ENCODE measurements around the gene TXLNA. TPM values are rescaled to one million over a fixed set of nuclear protein-coding genes. Genes with fewer than 3 reads are reported as not detected.

The TXLNA gene
- total RNA-seq, 3 donors from 2014 or later, result 80.7 to 86.6 (median 86.0) TPM

DNA sequence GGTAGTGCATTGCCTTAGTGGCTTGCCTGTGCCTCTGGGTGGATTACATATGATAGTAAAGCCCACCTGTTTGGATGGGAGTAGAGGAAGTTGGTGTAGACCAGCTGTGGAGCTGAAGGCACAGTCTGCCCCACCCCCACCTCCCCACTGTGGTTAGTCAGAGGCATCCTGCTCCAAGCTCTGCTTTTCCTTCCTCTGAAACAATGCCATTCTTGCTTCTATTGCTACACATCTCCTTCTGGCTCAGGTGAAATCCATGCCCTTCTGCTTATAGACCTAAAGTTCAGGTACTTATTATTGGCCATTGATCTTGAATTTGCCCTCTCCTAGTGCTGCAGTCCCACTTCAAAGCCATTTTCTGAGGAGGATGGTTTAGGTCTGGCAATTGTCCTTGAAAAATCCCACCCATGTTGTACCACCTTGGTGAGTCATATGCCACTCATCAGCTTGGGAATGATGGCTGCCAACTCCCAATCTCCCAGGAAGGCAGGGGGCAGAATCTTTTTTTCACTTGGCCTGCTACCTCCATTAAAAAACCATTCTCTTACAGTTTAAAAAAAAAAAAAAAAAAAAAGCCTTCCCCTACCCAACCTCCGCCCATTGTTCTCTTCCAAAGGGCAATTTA, 6.7 kb upstream of the TXLNA start:
- H3K4me3 Mint-ChIP-seq, result no peak overlapping the region
- H3K9me3 Mint-ChIP-seq, result no peaks in the 10 kb centered on the region
- ATAC-seq (no peak), DNase-seq (no peak)
- peaks cover 31% of the 10 kb centered on the region for H3K36me3 Mint-ChIP-seq (ENCODE audit: insufficient read depth)
- H3K4me1 Mint-ChIP-seq (ENCODE audit: low read depth), result peaks cover 9% of the 10 kb centered on the region
- H3K27me3 Mint-ChIP-seq (ENCODE audit: low read depth), result no peaks in the 10 kb centered on the region

GRCh38 chr1:32178380-32179192, 889 bp upstream of the TXLNA start:
- Mint-ChIP-seq H3K4me1 (ENCODE audit: low read depth) (peaks cover 32% of the 10 kb centered on the region), H3K9me3 (no peaks in the 10 kb centered on the region), H3K36me3 (ENCODE audit: insufficient read depth) (peaks cover 24% of the 10 kb centered on the region), H3K4me3 (peak overlapping the region; percentile 94), H3K27me3 (ENCODE audit: low read depth) (no peaks in the 10 kb centered on the region)
- ATAC-seq (no peak), DNase-seq (no peak)

- Mint-ChIP-seq H3K4me1 (ENCODE audit: low read depth) (peaks cover 35% of the 10 kb centered on the region), H3K27me3 (ENCODE audit: low read depth) (no peaks in the 10 kb centered on the region), H3K36me3 (ENCODE audit: insufficient read depth) (peaks cover 27% of the 10 kb centered on the region), H3K4me3 (peak overlapping the region; percentile 94), H3K9me3 (no peaks in the 10 kb centered on the region)
- no peak for ATAC-seq
- DNase-seq, result no peak
Observed at GRCh38 chr1:32179193-32179442, 357 bp upstream of the TXLNA start.

- Mint-ChIP-seq H3K4me1 (ENCODE audit: low read depth) (peaks cover 46% of the 10 kb centered on the region), H3K36me3 (ENCODE audit: insufficient read depth) (peaks cover 38% of the 10 kb centered on the region), H3K9me3 (no peaks in the 10 kb centered on the region), H3K4me3 (peak overlapping the region; percentile 94), H3K27me3 (ENCODE audit: low read depth) (no peaks in the 10 kb centered on the region)
- peak; percentile 33 to 35 for ATAC-seq
- DNase-seq, result peak; percentile 19
Observed at GRCh38 chr1:32180186-32181060, 948 bp downstream of the TXLNA start.

DNA sequence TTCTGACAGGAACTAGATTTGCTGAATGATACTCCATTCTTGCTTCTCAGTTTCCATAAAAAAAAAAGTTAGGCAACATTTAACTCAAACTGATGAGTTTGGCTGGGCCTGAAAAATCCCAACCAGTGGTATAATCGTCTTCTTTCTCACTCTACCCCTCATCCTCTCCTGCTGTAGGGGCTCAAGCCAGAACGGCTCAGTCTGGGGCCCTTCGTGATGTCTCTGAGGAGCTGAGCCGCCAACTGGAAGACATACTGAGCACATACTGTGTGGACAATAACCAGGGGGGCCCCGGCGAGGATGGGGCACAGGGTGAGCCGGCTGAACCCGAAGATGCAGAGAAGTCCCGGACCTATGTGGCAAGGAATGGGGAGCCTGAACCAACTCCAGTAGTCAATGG, 1.6 kb downstream of the TXLNA start:
- ATAC-seq, result no peak
- Mint-ChIP-seq H3K36me3 (ENCODE audit: insufficient read depth) (peaks cover 40% of the 10 kb centered on the region), H3K9me3 (no peaks in the 10 kb centered on the region), H3K27me3 (ENCODE audit: low read depth) (no peaks in the 10 kb centered on the region), H3K4me3 (peak overlapping the region; percentile 94), H3K4me1 (ENCODE audit: low read depth) (peaks cover 48% of the 10 kb centered on the region)
- no peak for DNase-seq

GRCh38 chr1:32181563-32181962, 2.1 kb downstream of the TXLNA start:
- Mint-ChIP-seq H3K9me3 (no peaks in the 10 kb centered on the region), H3K4me1 (ENCODE audit: low read depth) (peaks cover 53% of the 10 kb centered on the region), H3K4me3 (peak overlapping the region; percentile 94), H3K36me3 (ENCODE audit: insufficient read depth) (peaks cover 45% of the 10 kb centered on the region), H3K27me3 (ENCODE audit: low read depth) (no peaks in the 10 kb centered on the region)
- ATAC-seq (no peak), DNase-seq (no peak)

DNA sequence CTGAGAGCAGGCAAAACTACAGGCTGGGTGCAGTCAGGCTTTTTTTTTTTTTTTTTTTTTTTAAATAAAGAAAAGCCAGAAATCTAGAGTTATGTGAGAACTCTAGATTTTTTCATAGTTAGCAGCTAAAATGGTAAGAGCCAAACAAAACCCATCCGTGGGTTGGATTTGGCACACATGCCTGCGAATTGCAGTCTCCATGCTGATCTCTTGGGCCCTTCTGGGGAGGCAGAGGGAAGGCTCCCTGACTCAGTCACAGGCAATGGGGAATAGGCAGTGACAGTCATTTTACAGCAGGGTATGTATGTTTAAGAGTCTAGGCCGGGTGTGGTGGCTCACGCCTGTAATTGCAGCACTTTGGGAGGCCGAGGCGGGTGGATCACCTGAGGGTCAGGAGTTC, 2.6 kb downstream of the TXLNA start:
- H3K36me3 Mint-ChIP-seq (ENCODE audit: insufficient read depth), result peaks cover 47% of the 10 kb centered on the region
- DNase-seq (no peak), ATAC-seq (no peak)
- peak overlapping the region; percentile 94 for H3K4me3 Mint-ChIP-seq
- peaks cover 54% of the 10 kb centered on the region for H3K4me1 Mint-ChIP-seq (ENCODE audit: low read depth)
- no peaks in the 10 kb centered on the region for H3K27me3 Mint-ChIP-seq (ENCODE audit: low read depth)
- H3K9me3 Mint-ChIP-seq, result no peaks in the 10 kb centered on the region

- ATAC-seq (no peak), DNase-seq (no peak)
- no peaks in the 10 kb centered on the region for H3K27me3 Mint-ChIP-seq (ENCODE audit: low read depth)
- peaks cover 59% of the 10 kb centered on the region for H3K36me3 Mint-ChIP-seq (ENCODE audit: insufficient read depth)
- no peaks in the 10 kb centered on the region for H3K9me3 Mint-ChIP-seq
- peaks cover 46% of the 10 kb centered on the region for H3K4me1 Mint-ChIP-seq (ENCODE audit: low read depth)
- peak overlapping the region; percentile 59 for H3K4me3 Mint-ChIP-seq
Observed at GRCh38 chr1:32184650-32185049, 5.2 kb downstream of the TXLNA start.

- peaks cover 59% of the 10 kb centered on the region for H3K36me3 Mint-ChIP-seq (ENCODE audit: insufficient read depth)
- H3K27me3 Mint-ChIP-seq (ENCODE audit: low read depth), result no peaks in the 10 kb centered on the region
- ATAC-seq (no peak), DNase-seq (no peak)
- H3K4me1 Mint-ChIP-seq (ENCODE audit: low read depth), result peaks cover 36% of the 10 kb centered on the region
- peak overlapping the region; percentile 42 for H3K4me3 Mint-ChIP-seq
- no peaks in the 10 kb centered on the region for H3K9me3 Mint-ChIP-seq
Observed at GRCh38 chr1:32186077-32186476, 6.6 kb downstream of the TXLNA start.

GRCh38 chr1:32186491-32186890, 7.0 kb downstream of the TXLNA start:
- Mint-ChIP-seq H3K36me3 (ENCODE audit: insufficient read depth) (peaks cover 59% of the 10 kb centered on the region), H3K4me3 (peak overlapping the region; percentile 42), H3K4me1 (ENCODE audit: low read depth) (peaks cover 31% of the 10 kb centered on the region), H3K9me3 (no peaks in the 10 kb centered on the region), H3K27me3 (ENCODE audit: low read depth) (no peaks in the 10 kb centered on the region)
- no peak for ATAC-seq
- DNase-seq, result no peak

DNA sequence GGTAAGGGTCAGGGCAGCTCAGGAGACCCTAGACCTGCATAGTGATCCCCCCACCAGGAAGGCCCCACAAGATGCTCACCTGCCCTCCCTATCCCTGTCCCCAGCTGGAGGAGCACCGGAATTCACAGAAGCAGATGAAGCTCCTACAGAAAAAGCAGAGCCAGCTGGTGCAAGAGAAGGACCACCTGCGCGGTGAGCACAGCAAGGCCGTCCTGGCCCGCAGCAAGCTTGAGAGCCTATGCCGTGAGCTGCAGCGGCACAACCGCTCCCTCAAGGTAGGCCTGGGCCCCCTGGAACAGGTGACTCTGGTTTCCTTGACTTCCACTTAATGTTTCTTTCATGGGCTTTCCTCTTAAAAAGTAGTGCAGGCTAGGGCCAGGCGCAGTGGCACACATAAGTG, 8.4 kb downstream of the TXLNA start:
- H3K27me3 Mint-ChIP-seq (ENCODE audit: low read depth), result no peaks in the 10 kb centered on the region
- DNase-seq (no peak), ATAC-seq (no peak)
- no peaks in the 10 kb centered on the region for H3K9me3 Mint-ChIP-seq
- peaks cover 56% of the 10 kb centered on the region for H3K36me3 Mint-ChIP-seq (ENCODE audit: insufficient read depth)
- H3K4me1 Mint-ChIP-seq (ENCODE audit: low read depth), result peaks cover 23% of the 10 kb centered on the region
- no peak overlapping the region for H3K4me3 Mint-ChIP-seq

- Mint-ChIP-seq H3K4me3 (no peak overlapping the region), H3K27me3 (ENCODE audit: low read depth) (no peaks in the 10 kb centered on the region), H3K9me3 (no peaks in the 10 kb centered on the region), H3K4me1 (ENCODE audit: low read depth) (peaks cover 37% of the 10 kb centered on the region), H3K36me3 (ENCODE audit: insufficient read depth) (peaks cover 60% of the 10 kb centered on the region)
- DNase-seq (no peak), ATAC-seq (no peak)
Observed at GRCh38 chr1:32192220-32192948, 12.9 kb downstream of the TXLNA start.

DNA sequence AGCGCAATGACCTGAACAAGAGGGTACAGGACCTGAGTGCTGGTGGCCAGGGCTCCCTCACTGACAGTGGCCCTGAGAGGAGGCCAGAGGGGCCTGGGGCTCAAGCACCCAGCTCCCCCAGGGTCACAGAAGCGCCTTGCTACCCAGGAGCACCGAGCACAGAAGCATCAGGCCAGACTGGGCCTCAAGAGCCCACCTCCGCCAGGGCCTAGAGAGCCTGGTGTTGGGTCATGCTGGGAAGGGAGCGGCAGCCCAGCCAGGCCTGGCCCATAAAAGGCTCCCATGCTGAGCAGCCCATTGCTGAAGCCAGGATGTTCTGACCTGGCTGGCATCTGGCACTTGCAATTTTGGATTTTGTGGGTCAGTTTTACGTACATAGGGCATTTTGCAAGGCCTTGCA, 15.5 kb downstream of the TXLNA start:
- DNase-seq, result no peak
- ATAC-seq, result no peak
- H3K4me3 Mint-ChIP-seq, result no peak overlapping the region
- peaks cover 54% of the 10 kb centered on the region for H3K36me3 Mint-ChIP-seq (ENCODE audit: insufficient read depth)
- no peaks in the 10 kb centered on the region for H3K27me3 Mint-ChIP-seq (ENCODE audit: low read depth)
- no peaks in the 10 kb centered on the region for H3K9me3 Mint-ChIP-seq
- H3K4me1 Mint-ChIP-seq (ENCODE audit: low read depth), result peaks cover 54% of the 10 kb centered on the region

GRCh38 chr1:32195531-32195930, 16.1 kb downstream of the TXLNA start:
- no peak for DNase-seq
- H3K27me3 Mint-ChIP-seq (ENCODE audit: low read depth), result no peaks in the 10 kb centered on the region
- no peaks in the 10 kb centered on the region for H3K9me3 Mint-ChIP-seq
- no peak overlapping the region for H3K4me3 Mint-ChIP-seq
- H3K36me3 Mint-ChIP-seq (ENCODE audit: insufficient read depth), result peaks cover 50% of the 10 kb centered on the region
- ATAC-seq, result no peak
- H3K4me1 Mint-ChIP-seq (ENCODE audit: low read depth), result peaks cover 59% of the 10 kb centered on the region
